Glomerular visceral epithelial cell (primary cell): ENCODE data around the gene HUNK.
A peak's percentile ranks its signal among the peaks of the same experiment; 100 is the strongest.
"Not testable (repeated sequence)": the region's sequence is repeated elsewhere in the genome, so short reads cannot be mapped to it uniquely, and the experiment has no call there.

Experiments used
- DNase-seq: peaks from one replicate; pipeline ENCODE4 v3.0.0-alpha.2; 2016; ENCODE audit errors: extremely low spot score

HUNK gene

DNA sequence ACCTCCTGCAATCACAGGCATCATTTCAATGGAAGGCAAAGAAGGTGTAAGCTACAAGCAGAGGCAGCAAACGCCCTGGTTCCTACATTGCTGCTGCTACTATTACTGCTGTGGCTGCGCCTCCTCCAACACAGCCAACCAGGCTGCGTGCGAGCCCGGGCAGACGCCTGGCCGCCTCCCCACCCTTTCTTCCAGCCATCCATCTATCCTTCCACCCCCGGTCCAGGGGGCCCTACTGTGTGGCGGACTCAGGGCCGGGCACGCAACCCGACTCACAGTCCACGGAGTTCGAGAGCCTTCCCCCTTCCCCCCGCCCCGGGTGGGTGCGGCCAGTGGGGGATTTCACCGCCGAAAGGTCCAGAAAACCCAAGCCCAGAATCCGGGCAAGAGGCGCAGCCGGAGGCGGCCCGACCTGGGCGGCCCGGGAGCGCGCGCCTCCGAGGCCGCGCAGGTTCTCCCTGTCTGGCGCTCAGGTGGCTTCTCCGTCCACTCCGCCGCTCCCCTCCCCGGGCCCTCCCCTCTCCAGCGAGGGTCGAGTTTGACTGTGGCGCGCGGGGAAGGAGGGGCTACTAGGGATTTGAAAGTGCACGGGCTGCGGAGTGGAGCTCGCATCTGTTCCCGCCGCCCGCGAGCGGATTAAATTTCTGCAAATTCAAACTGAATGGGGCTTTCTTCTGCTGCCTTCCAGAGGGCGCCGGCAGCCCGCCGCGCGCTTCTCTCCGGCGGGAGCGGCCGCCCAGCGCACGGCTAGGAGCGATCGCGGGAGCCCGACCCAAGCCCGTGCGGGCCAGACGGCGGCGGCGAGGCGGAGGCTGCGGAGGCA, at the start of gene HUNK:
HUNK (plus strand) TSS at position 569 of the 823 bp plus-strand sequence. CDS start 655 bp downstream, outside the sequence.
- no peak for DNase-seq

- DNase-seq: no peak
Observed at GRCh38 chr21:31829736-31830472, 42.9 kb upstream of the HUNK start.

DNA sequence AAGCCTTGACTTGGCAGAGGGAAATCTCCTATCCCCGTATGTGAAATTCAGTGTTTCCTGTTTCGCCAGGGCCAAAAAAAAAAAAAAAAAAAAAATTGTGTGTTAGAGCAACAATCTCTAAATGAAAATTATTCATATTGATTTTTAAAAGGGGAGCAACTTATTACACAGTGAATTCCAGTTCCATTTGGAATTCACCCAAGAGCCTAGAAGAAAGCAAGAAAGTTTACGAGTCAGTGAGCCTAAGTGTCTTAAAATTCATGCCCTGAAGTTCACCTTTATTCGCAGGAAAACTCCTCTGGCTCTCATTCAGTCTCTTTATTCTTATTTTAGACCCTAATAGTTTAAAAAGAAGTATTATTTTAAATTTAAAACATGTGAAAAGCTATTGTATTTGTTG, 42.1 kb upstream of the HUNK start:
- DNase-seq: no peak

GRCh38 chr21:31837041-31837440, 35.8 kb upstream of the HUNK start:
- no peak for DNase-seq

GRCh38 chr21:31837618-31838390, 35.0 kb upstream of the HUNK start:
- no peak for DNase-seq

GRCh38 chr21:31838586-31839355, 34.0 kb upstream of the HUNK start:
- DNase-seq: no peak

- DNase-seq: no peak
Observed at GRCh38 chr21:31844206-31844605, 28.6 kb upstream of the HUNK start.

- DNase-seq: no peak
Observed at GRCh38 chr21:31845151-31845729, 27.6 kb upstream of the HUNK start.

DNA sequence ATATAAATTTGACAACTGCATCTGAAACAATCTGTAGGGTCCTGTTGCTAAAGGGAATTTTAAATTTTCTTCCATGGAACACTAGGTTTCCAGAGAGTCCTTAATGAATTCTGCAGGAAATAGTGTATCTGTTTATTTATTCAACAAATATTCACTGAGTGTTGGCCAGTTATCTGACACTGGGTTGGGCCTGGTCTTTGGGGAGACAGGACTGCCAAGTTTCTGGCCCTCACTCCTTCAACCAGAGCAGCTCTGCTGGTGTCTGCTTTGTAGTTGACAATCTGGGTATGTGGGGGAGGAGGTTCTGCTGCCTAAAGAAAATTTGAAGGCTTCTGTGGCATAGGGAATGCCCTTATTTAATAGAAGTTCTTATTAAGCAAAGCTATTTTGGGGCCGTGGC, 26.1 kb upstream of the HUNK start:
- DNase-seq: no peak

DNA sequence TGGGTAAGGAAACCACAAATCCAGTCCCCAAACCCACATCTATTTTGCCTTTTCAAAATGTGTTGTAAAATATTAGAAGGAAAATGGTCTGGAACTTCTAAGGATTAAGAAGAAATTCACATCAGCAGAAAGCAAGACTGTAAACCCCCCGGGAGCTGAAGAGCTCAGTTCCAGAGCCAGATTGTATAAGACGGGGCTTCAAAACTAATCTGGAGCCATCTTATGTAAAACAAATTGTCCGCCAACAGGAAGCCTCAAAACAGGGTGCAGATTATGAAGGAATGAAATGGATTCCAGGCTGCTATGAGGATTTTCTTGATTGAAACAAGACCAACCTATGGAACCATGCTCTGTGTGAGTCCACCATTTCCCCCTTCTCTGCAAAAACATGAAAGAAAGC, 25.1 kb upstream of the HUNK start:
- no peak for DNase-seq

DNA sequence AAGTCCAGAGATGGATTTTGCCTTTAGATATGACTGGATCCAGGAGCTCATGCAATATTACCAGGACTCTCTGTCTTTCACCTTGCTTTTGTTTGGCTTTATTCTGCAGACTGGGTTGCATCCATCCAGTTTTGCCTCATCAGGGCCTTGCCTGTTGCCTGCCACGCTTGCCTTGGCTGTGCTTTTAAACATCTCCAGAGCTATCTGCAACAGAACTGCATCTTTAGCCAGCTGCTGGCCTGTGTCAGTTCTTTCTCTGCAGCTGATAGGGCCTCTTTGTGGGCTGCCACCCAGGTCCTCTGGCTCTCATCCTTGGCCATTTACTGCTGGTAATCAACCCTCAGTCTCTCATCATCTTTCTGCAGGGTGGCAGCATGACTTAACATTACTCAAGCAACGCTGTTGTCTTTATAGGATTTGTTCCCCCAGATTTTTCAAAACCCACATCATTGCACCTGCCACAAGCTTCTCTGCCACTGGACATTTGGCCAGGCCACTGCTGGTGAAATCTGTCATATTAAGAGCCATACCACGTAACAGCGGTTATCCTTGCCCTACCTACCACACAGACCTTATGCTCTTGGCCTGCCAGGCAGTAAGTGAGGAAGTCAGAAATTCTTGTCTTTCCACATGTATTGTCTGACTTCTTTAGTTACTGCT, 24.4 kb upstream of the HUNK start:
- DNase-seq: no peak

- no peak for DNase-seq
Observed at GRCh38 chr21:31850886-31851285, 21.9 kb upstream of the HUNK start.

- DNase-seq: no peak
Observed at GRCh38 chr21:31855180-31855579, 17.6 kb upstream of the HUNK start.

GRCh38 chr21:31857096-31857495, 15.7 kb upstream of the HUNK start:
- DNase-seq: no peak

DNA sequence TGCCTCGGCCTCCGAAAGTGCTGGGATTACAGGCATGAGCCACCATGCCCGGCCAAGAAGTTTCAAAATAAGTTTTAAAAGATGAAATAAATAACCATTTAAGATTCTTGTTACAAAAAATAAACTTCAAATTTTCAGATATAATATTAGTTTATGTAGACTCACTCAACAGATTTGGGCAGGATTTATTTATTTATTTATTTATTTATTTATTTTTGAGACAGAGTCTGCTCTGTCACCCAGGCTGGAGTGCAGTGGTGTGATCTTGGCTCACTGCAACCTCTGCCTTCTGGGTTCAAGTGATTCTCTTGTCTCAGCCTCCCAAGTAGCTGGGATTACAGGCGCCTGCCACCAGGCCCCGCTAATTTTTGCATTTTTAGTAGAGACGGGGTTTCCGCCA, 15.2 kb upstream of the HUNK start:
- DNase-seq: not testable (repeated sequence)

- DNase-seq: no peak
Observed at GRCh38 chr21:31860851-31861250, 12.0 kb upstream of the HUNK start.

GRCh38 chr21:31862078-31862477, 10.7 kb upstream of the HUNK start:
- DNase-seq: no peak

GRCh38 chr21:31865429-31865970, 7.3 kb upstream of the HUNK start:
- DNase-seq: no peak

DNA sequence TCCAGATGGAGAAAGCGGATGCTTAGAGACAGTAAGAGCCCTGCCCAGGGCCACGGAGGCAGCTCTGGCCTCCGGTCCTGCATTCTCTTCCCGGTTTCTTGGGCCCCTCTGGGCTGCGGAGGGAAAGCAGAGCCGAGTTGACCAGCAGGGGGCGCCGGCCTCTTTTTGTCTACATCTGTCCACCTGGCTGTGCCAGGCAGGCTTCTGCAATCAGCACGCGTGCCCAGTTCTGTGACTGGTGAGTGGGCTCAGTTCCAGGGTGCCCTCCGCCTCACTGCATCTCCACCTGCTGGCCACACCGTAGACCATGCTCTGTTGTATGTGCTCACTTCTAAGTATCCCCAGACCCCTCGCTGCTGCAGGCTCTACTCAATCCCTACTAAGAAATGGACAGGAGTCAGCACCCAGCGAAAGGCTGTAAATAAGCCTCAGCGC, 6.7 kb upstream of the HUNK start:
- DNase-seq: peak; percentile 18

DNA sequence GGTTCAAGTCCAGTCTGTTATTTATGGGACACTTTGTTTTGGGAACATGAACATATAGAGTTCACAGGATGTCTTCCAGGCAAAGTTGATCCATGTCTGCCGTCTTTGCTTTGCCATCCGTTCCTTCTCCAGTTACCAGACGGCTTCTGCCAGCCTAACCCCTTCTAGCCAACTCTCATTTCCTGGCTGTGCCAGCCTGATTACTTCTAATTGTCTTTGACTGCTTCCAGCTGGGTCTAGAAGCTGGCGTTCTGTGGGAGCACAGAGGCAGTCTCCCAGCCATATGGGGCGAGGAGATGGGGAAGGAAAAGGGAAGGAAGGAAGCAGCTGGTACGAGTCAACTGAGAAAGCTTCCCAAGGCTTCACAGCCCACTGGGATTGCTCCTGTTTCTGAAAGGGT, 3.1 kb upstream of the HUNK start:
- no peak for DNase-seq
